EH (cell line): ENCODE measurements around the gene SLC4A11.

Experiments used
- DNase-seq: peaks from one replicate; pipeline ENCODE4 v3.0.0-alpha.2; 2015; ENCODE audit warnings: low read depth

Gene SLC4A11

DNA sequence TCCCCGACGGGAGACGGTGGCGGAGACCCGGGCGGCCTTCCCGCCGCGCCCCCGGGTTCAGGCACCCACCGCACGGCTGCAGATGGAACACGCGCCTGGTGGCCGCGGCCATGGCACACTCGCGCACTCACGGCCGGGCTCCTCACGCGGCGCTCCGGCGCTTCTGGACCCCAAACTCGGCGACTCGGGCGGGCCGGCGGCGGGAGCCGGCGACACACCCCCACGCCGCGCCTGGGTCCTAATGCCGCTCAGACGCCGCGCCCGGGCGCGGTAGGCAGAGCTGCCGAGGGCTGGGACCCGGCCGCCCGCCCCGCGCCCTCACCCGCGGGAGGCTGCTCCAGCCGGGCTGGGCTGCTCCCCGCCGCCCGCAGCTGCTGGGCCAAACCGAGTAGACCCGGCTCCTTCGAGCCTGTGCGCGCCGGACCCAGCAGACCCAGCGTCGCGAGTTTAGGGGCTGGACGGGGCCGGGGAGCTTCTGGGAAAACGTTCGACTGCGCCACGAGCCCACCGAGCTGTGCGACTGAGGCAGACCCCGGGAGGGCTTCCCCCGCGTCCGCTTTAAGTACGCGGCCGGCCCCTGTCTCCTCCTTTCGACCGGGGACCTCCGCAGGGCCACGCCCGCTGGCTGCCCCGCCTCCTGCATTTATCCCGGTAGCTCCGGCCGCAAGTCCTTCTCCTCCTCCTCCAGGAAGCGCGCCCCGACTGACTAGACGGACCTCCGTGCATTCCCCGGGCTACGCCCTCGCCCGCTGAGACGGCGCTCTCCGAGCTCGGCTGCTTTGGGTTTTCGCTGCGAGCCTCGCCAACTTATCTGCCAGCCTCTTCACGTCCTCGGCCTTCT is at the start of gene SLC4A11:
TSS of gene SLC4A11 (minus strand) at position 165 of the 841 bp plus-strand sequence. CDS start at position 112, 53 bp downstream.
- peak; percentile 80 for DNase-seq

DNA sequence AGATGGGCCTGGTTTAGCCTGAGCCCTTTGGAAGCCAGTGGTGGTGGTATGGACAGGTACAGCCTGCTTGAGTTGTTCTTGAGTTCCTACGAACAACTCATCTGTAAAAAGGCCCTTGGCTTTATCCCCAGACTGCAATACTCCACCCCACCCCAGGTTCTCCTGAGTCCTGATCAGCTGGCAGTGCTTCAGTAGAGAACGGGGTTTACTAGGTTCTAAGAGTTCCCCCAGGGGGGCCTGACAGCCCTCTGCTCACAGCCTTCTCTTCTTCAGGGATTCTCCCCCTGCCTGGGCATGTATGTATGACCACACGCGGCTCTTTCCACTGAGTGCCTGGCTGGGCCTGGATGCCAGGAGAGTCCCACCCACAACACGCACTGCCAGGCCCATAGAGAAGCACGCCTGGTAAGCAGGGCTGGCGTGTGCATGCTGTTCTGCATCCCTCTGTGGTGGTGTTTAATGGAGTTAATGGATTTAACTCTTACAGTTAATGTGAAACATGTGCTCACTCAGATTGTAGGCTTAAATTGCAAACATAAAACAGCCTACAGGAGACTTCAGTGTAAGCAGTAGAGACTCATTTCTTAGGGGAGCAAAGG is 44.3 kb upstream of the SLC4A11 start:
- no peak for DNase-seq

DNA sequence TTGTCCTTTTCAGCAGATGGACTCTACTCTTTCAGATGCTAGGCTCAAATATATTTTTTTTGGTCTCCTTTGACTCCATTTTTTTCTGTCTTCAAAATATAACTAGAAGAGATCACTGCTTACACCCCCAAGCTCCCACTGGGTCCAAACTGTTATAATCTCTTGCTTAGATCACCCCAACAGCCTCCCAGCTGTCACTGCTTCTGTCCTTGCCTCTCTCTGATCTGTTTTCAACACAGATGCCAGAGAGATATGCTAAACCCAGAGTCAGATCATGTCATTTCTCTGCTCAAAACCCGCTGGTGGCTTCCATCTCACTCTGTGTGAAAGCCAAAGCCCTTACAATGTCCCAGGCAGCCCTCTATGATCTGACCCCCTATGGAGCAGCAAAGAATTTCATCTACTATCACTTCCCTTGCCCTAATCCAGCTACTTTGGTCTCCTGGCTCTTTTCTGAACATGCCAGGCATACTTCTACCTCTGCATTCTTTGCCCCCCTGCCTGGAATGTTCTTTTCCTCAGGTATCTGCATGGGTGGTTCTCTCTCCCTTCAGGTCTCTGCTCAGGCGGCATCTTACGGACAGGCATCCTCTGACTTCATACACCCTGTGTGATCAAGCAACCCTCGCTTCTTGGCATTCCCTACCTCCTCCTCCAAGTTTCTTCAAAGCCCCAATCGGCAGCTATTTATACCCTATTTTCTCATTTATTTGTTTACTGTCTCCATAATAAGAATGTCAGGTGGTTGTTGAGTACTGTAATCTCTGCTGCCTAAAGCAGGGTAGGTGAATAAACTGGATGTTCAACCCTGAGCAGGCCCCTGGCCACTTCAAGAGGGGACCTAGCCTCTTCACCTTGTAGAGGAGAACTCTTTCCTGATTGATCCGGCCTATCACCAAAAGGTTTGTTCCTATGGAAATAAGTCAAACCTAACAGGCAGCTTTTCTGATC is 43.6 kb upstream of the SLC4A11 start:
- no peak for DNase-seq

DNA sequence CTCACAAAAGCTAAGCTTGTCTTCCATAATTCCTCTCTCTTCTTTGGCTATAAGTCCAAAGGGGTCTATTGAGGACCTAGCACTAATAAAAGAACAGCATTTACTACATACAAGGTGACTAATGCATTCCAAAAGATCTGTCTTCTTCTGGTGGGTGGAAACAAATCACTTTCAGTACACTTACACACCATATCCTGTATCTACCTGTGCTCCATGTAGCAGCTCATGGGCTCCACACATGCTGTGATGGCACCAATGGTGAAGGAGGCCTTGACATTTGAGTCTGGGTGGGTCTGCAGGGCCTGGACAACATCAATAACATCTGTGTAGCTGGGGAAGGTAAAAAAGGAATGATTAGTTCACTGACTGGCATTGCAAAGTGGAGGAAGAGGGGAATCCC is 42.4 kb upstream of the SLC4A11 start:
- DNase-seq = no peak

DNA sequence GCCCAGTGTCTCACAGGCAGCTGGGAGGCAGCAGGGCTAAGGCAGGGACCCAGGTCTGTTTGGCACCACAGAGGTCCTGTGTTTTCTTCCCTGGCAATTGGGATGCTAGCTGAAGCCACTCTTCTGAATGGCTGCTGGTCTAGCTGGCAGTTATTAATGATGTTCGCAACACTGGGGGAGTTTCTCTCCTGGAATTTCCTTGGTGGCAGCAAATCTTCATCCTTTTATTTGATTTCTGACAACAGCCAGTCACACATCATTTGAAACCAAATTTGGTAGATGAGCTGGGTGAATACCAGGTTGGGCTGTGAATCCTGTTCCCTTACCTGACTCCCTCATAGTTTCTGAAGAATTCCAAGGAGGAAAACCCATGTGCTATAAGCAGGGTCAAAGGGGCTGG is 40.8 kb upstream of the SLC4A11 start:
- no peak for DNase-seq

DNA sequence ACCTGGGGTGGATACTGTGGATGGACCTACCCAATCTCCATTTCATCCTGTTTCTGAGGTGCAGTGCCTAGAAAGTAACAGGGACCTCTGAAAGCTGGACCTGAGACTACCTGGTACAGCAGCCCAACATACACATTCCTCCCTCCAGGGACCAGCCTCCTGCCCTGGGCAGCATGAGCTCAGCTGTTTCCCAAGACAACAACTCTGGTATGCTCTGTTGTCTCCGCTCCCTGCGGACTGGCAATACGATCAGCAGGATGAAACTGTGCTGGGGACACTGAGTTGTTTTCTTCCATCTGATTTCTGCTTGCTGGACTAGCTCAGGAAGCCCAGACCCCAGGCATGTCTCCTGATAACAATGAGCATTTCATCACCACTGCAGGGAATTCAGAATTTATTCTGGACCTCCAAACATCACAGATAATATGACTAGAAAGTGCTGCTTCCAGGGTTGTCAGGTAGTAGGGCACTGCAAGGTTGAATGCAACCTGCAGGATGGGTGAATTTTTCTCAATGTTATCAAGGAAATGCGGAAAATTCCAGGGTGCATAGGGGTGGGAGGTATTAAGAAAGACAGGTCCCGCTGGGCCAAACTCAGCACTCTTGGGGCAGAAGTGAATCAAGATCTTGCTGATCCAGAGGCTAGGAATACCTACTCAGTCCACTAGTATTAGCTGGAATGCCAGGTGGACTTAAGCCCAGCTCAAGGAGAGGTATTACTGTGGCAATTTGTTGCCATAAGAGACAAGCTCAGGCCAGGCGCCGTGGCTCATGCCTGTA is 38.9 kb upstream of the SLC4A11 start:
- no peak for DNase-seq

DNA sequence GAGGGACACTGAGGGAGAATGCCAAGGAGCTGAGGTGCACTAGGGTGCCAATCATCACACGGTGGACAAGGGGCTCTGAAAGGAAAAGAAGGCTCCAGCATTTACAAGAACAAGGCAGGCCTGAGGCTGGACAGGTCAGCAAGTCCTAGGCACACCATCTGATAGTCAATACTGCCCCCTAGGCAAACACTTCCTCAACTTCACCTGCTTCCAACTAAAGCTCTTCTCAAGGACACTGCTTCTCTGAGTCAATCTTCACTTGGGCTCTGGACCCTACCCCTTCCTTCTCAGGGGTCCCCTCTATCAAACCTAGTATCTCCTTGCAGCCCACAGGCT is 37.7 kb upstream of the SLC4A11 start:
- DNase-seq = peak; percentile 36

DNA sequence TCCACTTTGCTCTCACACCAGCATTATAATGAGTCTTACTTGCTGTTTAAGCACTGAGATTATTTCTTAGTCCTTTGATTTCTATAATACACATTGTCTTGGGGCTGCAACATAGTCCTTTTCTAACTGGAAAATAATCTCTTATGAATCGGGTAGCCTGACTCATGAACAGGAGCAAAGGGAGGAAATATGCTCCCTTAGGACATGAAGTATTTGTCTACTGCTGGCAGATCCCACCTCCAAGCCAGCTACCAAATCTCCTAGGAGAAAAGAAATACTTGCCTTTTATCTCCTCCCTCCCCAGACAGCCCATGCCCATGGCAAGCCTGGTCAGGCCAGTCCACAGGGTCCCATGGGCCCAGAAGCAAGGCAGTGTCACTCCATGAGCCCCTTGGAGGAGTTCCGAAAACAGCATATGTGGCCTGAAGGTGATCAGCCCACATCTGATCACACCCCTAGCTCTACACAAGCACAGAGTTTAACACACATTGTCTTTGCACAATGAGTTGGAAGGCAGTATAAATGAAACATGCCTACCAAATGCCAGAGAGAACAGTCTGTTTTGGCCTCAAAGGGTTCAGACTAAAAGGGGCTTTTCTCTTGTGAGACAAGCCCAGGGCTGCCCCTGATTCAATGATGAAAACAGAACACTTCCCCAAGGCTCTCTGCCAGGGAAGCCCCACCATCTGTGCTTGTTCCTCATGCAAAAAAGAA is 37.1 kb upstream of the SLC4A11 start:
- no peak for DNase-seq

DNA sequence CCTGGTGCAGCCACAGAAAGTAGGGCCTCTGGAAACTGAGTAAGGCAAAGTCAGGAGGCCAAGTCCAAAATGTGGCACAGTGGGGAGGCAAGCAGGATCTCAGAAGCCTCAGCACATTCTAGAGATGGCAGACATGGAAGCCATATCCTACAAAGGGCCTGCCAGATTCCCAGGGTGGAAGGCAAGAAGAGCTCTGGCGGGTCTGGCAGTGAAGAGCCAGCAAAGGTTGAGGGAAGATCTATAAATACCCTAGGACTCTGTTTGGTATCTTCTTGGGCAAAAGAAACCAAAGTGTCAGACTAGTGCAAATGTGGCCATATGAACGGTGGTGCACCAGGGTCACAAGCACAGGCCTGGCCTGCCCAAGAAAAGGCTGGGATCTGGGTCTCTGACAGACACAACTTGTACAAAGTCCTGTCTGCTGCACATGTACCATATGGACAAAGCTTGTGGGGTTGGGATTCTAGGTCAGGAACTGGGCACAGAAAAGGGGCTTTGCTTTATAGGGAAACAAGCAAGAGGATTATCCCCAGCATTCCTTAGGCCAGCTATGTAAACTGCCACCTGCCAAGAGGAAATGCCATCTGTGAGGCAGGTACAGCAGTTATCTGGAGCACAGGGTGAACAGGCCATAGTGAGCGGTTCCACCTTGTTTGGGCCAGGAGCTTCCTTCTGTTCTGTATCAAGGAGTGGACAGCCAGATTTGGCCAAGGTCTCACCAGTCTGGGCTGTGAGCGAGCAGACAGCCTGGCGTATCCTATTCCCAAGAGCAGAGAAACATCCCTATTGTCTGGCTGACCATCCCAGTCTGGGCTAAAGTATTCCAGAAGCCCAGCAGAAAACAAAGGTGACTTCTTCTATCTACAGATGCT is 36.3 kb upstream of the SLC4A11 start:
- DNase-seq = no peak

DNA sequence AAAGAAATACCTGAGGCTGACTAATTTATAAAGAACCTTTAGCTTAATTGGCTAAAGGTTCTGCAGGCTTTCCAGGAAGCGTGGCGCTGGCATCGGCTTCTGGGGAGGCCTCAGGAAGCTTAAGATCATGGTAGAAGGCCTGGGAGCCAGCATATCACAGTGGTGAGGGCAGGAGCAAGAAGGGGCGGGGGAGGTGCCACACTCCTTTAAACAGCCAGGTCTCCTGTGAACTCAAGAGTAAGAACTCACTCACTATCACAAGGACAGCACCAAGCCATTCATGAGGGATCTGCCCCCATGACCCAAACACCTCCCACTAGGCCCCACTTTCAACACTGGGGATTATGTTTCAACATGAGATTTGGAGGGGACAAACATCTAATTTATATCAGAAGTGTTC is 34.4 kb upstream of the SLC4A11 start:
- no peak for DNase-seq

DNA sequence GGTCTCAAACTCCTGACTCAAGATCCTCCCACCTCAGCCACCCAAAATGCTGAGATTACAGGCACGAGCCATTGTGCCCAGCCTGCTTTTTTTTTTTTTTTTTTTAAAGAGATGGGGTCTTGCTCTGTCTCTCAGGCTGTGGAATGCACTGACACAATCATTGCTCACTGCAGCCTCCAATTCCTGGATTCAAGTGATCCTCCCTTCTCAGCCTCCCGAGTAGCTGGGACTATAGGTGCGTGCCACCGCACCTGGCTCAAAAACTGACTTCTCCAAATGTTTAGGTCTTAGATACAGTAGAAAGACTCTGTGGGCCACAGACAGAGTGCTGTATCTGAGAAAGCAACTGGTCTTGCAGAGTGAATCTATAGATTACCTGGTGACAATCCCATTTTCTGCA is 31.1 kb upstream of the SLC4A11 start:
- no peak for DNase-seq

DNA sequence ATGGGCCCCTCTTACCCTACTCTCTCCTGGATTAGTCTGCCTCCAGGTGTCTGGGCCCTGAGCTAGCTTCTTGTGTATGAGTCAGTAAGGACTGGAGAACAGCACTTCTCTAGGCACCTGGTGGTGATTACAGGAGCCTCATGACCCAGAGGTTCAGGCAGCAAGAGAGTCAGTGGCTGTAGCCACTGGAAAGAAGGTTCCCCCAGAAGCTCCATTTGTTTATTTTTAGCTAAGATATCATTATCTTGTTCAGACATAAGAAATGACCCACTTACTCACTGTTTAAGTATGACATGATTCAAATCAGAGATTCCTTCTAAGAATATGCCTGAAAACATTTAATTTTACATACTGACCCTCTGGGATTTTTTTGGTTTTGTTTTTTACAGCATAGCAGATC is 23.6 kb upstream of the SLC4A11 start:
- DNase-seq = peak; percentile 79

DNA sequence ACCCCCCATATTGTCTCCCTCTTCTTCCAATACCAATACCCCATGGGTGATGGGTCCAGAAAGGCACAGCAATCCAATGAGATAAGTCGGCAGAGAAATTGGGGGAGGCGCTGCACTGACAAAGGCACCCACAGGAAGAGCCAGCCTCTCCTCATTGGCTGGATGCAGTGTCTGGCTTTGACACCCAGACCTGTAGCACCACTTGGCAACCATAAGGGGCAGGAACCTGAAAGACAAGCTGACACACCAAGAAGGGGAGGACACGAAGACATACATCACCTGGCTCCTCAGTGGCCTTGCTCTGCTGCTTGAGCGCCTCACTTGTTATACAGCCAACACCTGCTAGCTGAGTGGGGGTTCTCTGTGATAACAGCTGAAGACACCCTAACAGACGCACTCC is 19.4 kb upstream of the SLC4A11 start:
- no peak for DNase-seq

DNA sequence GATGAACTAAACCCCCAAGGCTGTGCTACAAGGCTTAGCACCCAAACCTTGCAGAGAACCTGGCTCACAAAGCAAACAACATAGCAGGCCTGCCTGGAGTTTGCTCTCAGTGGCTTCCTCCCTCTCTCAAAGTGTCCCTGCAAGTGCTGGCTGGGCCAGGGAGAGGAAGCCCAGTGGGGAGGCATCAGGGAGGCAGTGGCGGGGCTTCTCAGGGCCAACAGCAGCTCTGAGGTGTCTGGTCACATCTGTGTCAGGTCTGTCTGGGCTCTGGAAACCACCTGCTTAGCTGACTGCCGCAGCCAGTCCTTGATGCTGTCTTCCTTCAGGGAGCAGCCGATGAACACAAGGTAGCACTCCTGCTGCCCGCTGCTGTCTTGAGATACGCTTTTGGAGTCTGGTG is 16.7 kb upstream of the SLC4A11 start:
- no peak for DNase-seq

DNA sequence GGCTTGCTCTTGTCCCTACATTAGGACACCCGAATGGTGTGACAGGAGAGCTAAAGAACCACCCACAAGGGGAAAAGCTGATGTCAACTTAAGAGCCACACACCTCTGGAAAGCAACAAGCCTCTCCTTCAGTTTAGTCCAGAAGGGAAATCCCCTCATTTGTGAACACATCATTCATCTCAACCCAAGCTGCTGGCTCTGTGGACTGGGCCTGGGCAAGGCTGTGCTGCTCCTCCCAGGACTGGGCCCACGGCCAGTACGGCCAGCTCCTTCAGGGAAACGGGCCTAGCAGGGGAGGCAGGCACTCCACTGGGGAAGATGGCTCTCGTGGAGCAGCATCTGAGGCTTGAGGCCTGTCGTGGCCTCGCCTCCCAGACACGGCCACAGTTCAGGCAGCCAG is 12.8 kb upstream of the SLC4A11 start:
- no peak for DNase-seq

DNA sequence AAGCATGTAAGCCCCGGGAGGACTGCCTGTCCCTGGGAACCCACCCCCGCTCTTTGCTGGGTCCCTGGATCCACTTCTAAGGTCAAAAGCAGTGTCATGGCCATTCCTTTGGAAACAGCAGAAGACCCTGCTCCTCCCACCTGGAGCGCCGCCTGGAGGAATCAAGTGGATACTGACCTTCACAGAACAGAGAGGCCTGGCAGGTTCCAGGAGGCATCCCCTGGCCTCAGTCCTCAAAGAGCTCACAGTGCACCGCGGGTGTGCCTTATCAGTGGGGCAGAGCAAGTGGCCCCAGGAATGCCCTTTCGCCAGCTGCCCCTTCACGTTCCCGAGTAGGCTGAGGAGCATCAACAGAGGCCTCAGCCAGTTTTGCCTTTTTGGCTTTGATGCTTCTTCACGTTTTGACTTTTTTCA is 11.1 kb upstream of the SLC4A11 start:
- peak; percentile 21 for DNase-seq

DNA sequence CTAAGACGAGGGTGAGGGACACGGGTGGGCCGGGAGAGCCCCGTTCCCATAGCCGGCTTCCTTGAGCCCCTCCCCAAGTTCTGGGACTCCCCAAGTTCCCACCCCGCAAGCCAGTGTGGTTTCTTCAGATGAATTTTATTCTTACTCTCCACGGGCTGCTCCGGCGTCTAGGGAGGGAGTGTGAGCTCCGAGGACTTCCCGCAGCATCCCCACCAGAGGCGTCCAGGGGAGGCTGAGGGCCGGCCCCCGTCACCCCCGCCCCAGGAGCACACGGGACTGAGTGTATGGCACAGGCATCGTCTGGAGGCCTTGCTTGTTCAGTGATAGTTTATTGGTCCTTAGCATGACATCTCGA is 10.0 kb upstream of the SLC4A11 start:
- DNase-seq = no peak

DNA sequence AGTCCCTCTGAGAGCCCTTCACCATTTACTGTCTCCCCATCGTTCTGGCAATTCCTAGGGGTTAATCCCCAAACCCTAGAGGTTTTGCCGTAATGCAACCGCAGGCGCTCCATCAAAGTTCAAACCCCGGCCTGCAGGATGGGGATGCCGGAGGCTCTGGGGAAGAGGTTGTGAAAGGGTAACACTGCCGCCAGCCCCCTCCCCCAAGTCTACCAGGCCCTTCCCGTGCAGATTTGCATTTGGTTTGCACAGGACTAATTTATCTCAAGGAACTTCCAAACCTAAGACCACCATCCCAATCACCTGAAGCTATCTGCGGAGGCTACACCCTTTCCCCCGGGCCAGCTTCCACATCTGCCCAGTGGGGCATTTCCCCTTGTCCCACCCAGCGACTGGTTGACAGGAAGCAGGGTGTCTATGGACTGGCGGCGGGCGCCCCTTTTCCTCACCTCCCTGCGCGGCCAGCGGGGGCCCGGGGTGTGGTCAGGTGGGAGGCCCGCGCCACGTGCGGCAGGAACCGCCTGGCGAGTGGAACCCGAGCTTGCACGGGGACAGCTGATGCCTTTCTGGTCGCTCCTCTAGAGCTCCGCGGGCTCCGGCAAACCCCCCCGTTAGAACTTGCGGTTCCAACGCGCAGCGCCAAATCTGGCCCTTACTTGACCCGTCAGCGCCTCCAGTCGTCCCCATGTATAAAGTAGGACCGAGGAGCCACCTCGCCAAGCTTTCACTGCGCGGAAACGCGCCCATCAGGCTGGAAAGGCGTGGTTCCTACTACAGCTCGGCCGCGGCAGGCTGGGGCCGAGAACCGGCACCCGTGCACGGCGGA is 9.4 kb upstream of the SLC4A11 start:
- peak; percentile 49 for DNase-seq

DNA sequence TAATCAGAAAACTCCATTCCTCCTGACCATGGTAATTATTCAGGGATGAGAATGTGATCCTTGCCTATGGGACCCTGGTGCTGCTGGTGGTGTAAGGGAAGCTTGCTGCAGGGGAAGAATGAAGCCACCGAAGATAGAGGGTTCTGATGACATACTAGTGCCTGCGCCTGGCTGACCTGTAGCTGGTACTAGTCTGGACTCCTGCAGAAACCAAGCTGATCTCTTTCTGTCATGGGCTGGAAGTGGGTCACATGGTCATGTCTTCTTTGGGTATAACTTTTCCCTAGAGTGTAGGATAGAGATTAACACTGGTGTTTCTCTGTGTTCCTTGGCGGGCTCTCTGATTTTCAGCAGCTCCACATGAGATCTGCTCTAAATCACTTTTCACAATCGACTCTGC is 8.6 kb upstream of the SLC4A11 start:
- DNase-seq = no peak

DNA sequence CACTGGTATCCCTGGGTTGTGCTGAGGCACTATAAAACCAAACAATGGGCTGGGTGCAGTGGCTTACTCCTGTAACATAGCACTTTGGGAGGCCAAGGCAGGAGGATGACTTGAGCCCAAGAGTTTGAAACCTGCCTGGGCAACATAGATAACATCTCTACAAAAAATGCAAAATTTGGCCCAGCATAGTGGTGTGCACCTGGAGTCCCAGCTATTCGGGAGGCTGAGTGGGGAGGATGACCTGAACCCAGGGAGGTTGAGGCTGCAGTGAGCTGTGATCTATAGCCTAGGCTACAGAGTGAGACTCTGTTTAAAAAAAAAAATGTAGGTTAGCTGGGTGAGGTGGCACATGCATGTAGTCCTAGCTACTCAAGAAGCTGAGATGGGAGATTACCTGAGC is 7.7 kb upstream of the SLC4A11 start:
- DNase-seq = no peak
